Astrocyte (in vitro differentiated cells and primary cell): Measurements from ENCODE around the gene STK35. TPM values are rescaled to one million over a fixed set of nuclear protein-coding genes. Genes with fewer than 3 reads are reported as not detected.
A peak's percentile ranks its signal among the peaks of the same experiment; 100 is the strongest.

Source experiments
- DNase-seq: peaks from one replicate; pipeline ENCODE4 v3.0.0-alpha.2; 2010; ENCODE audit warnings: low read depth
- FAIRE-seq: peaks from 2 replicates; lab custom pipeline; 2011; peaks lifted over from hg19 to GRCh38; lab: Jason Lieb, UNC
- H2AFZ ChIP-seq: 2 replicates; pipeline ENCODE4 v1.6.0; 2012; ENCODE audit warnings: low read depth, low read length, inconsistent platforms
- H3K27ac ChIP-seq: 2 replicates; pipeline ENCODE4 v1.5.1; 2011; ENCODE audit warnings: low read depth, low read length, inconsistent platforms
- H3K27me3 ChIP-seq: 2 replicates; pipeline ENCODE4 v1.6.0; 2011; ENCODE audit warnings: low read length, inconsistent platforms; ENCODE audit not compliant: insufficient read depth
- H3K36me3 ChIP-seq: 2 replicates; pipeline ENCODE4 v1.5.1; 2011; ENCODE audit warnings: low read length, inconsistent platforms; ENCODE audit not compliant: insufficient read depth
- H3K4me1 ChIP-seq: 2 replicates; pipeline ENCODE4 v1.5.1; 2011; ENCODE audit warnings: low read length, inconsistent platforms; ENCODE audit not compliant: insufficient read depth
- H3K4me2 ChIP-seq: 2 replicates; pipeline ENCODE4 v1.6.0; 2012; ENCODE audit warnings: low read length, inconsistent platforms
- H3K4me3 ChIP-seq: 2 replicates; pipeline ENCODE4 v1.5.1; 2011; ENCODE audit warnings: low read depth, mild to moderate bottlenecking, low read length, inconsistent platforms; ENCODE audit not compliant: insufficient read depth
- H3K79me2 ChIP-seq: 2 replicates; pipeline ENCODE4 v1.6.0; 2012; ENCODE audit warnings: mild to moderate bottlenecking, low read length, inconsistent platforms; ENCODE audit not compliant: insufficient read depth
- H3K9ac ChIP-seq: 2 replicates; pipeline ENCODE4 v1.6.0; 2012; ENCODE audit warnings: mild to moderate bottlenecking, low read length, inconsistent platforms
- H3K9me3 ChIP-seq: 2 replicates; pipeline ENCODE4 v1.5.1; 2012; ENCODE audit warnings: low read depth, mild to moderate bottlenecking, low read length, inconsistent platforms; ENCODE audit not compliant: insufficient read depth
- H4K20me1 ChIP-seq: 2 replicates; pipeline ENCODE4 v1.6.0; 2012; ENCODE audit warnings: low read length, inconsistent platforms; ENCODE audit not compliant: insufficient read depth
- H3K27ac Mint-ChIP-seq: one replicate; pipeline ENCODE4 v1.8.0; 2021; ENCODE audit warnings: mild to moderate bottlenecking, mixed read lengths; ENCODE audit not compliant: unreplicated experiment
- H3K27me3 Mint-ChIP-seq: one replicate; pipeline ENCODE4 v1.8.0; 2021; ENCODE audit warnings: low read depth, mixed read lengths; ENCODE audit not compliant: unreplicated experiment
- H3K36me3 Mint-ChIP-seq: one replicate; pipeline ENCODE4 v1.8.0; 2021; ENCODE audit warnings: low read depth, mixed read lengths; ENCODE audit not compliant: unreplicated experiment
- H3K4me1 Mint-ChIP-seq: one replicate; pipeline ENCODE4 v1.8.0; 2021; ENCODE audit warnings: low read depth, mixed read lengths; ENCODE audit not compliant: unreplicated experiment
- H3K4me3 Mint-ChIP-seq: one replicate; pipeline ENCODE4 v1.8.0; 2021; ENCODE audit warnings: mild to moderate bottlenecking, moderate library complexity, mixed read lengths; ENCODE audit not compliant: unreplicated experiment
- H3K9me3 Mint-ChIP-seq: one replicate; pipeline ENCODE4 v1.8.0; 2021; ENCODE audit warnings: mild to moderate bottlenecking, mixed read lengths; ENCODE audit not compliant: unreplicated experiment
- CTCF ChIP-seq: IDR thresholded peaks from 2 replicates; pipeline ENCODE4 v1.5.1; 2011; ENCODE audit warnings: low read depth, mild to moderate bottlenecking, inconsistent platforms, low read length, moderate library complexity; ENCODE audit not compliant: insufficient read depth
- EZH2 ChIP-seq: IDR thresholded peaks from 2 replicates; pipeline ENCODE4 v1.6.1; 2012; ENCODE audit warnings: mild to moderate bottlenecking, low read length, inconsistent platforms; ENCODE audit not compliant: insufficient read depth
- total RNA-seq: library from RNA; stranded (reverse); gene quantifications from 2 replicates; pipeline ENCODE4 v1.2.1, GENCODE V29; 2021

The STK35 gene
- total RNA-seq, 1 donor from 2014 or later: 18.6 TPM

- Histone ChIP-seq H4K20me1 (no peaks in the 10 kb centered on the region), H3K27ac (no peak overlapping the region), H3K27me3 (peaks cover 17% of the 10 kb centered on the region), H3K4me1 (no peaks in the 10 kb centered on the region), H3K79me2 (no peaks in the 10 kb centered on the region), H3K36me3 (no peaks in the 10 kb centered on the region), H3K4me2 (no peak overlapping the region), H3K9ac (no peak overlapping the region), H3K4me3 (no peak overlapping the region), H2AFZ (no peak overlapping the region), H3K9me3 (no peaks in the 10 kb centered on the region)
- no peak for FAIRE-seq
- H3K9me3 Mint-ChIP-seq: no peaks in the 10 kb centered on the region
- no peak overlapping the region for H3K4me3 Mint-ChIP-seq
- TF ChIP-seq EZH2 (no peak), CTCF (no peak)
- H3K36me3 Mint-ChIP-seq: no peaks in the 10 kb centered on the region
- no peak for DNase-seq
- H3K4me1 Mint-ChIP-seq: no peaks in the 10 kb centered on the region
- H3K27ac Mint-ChIP-seq: no peak overlapping the region
- H3K27me3 Mint-ChIP-seq: peaks cover 11% of the 10 kb centered on the region
These were observed 12.7 kb upstream of the STK35 start for GRCh38 chr20:2088891-2089290.

GRCh38 chr20:2089447-2089846 lies 12.2 kb upstream of the STK35 start:
- Histone ChIP-seq H3K4me1 (no peaks in the 10 kb centered on the region), H4K20me1 (no peaks in the 10 kb centered on the region), H3K27me3 (peaks cover 21% of the 10 kb centered on the region), H3K27ac (no peak overlapping the region), H3K36me3 (no peaks in the 10 kb centered on the region), H3K4me2 (no peak overlapping the region), H2AFZ (no peak overlapping the region), H3K9ac (no peak overlapping the region), H3K9me3 (no peaks in the 10 kb centered on the region), H3K4me3 (no peak overlapping the region), H3K79me2 (no peaks in the 10 kb centered on the region)
- Mint-ChIP-seq H3K4me3 (no peak overlapping the region), H3K4me1 (no peaks in the 10 kb centered on the region), H3K27ac (no peak overlapping the region), H3K36me3 (no peaks in the 10 kb centered on the region), H3K27me3 (peaks cover 11% of the 10 kb centered on the region), H3K9me3 (no peaks in the 10 kb centered on the region)
- no peak for TF ChIP-seq CTCF
- FAIRE-seq (no peak), DNase-seq (no peak)

GRCh38 chr20:2093159-2093781 lies 8.4 kb upstream of the STK35 start:
- no peak for TF ChIP-seq EZH2
- peak; percentile 40 for TF ChIP-seq CTCF
- Histone ChIP-seq H3K9me3 (no peaks in the 10 kb centered on the region), H3K27ac (no peak overlapping the region), H3K4me2 (no peak overlapping the region), H3K4me1 (no peaks in the 10 kb centered on the region), H2AFZ (no peak overlapping the region), H3K4me3 (no peak overlapping the region), H3K36me3 (no peaks in the 10 kb centered on the region), H4K20me1 (no peaks in the 10 kb centered on the region), H3K27me3 (peaks cover 25% of the 10 kb centered on the region), H3K79me2 (no peaks in the 10 kb centered on the region), H3K9ac (no peak overlapping the region)
- DNase-seq (no peak), FAIRE-seq (no peak)
- Mint-ChIP-seq H3K27ac (no peak overlapping the region), H3K4me1 (no peaks in the 10 kb centered on the region), H3K9me3 (no peaks in the 10 kb centered on the region), H3K27me3 (peaks cover 23% of the 10 kb centered on the region), H3K36me3 (no peaks in the 10 kb centered on the region), H3K4me3 (no peak overlapping the region)
